Mammary epithelial cell (primary cell): Measurements from ENCODE around the gene RMI1.

Experiments used
- EZH2 ChIP-seq: IDR thresholded peaks from 2 replicates; pipeline ENCODE4 v1.6.1; 2012; ENCODE audit warnings: low read length, inconsistent platforms, borderline replicate concordance
- TF ChIP-seq, protein P1 (sequence below), 2 donors: IDR thresholded peaks in 1 of 2; conservative IDR thresholded peaks in 1 of 2; 2 replicates each; pipeline ENCODE4 v1.5.1; 2011 to 2012; ENCODE audit warnings: inconsistent platforms in 2 of 2, low read length in 2 of 2, mild to moderate bottlenecking in 2 of 2, control low read depth in 1 of 2, low read depth in 1 of 2; ENCODE audit not compliant: insufficient read depth in 1 of 2; ENCODE audit errors: extremely low read depth in 1 of 2

DNA sequence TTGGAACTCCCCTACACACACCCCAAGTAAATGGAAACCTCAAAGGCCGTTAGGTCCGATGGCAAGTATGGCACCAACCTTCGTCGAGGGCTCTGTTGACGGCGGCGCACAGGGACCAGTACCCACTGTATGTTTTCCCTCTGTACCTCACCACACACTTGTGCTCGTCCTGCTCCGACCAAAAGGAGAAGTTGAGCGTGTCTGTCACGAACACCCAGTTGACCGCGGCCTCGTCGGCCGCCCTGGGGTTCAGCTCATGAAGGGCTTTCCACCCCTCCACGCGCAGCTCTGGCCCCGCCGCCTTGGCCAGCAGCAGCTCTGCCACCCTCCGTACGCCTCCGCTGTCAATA is 24.5 kb upstream of the RMI1 start:
- TF ChIP-seq, protein P1, sequence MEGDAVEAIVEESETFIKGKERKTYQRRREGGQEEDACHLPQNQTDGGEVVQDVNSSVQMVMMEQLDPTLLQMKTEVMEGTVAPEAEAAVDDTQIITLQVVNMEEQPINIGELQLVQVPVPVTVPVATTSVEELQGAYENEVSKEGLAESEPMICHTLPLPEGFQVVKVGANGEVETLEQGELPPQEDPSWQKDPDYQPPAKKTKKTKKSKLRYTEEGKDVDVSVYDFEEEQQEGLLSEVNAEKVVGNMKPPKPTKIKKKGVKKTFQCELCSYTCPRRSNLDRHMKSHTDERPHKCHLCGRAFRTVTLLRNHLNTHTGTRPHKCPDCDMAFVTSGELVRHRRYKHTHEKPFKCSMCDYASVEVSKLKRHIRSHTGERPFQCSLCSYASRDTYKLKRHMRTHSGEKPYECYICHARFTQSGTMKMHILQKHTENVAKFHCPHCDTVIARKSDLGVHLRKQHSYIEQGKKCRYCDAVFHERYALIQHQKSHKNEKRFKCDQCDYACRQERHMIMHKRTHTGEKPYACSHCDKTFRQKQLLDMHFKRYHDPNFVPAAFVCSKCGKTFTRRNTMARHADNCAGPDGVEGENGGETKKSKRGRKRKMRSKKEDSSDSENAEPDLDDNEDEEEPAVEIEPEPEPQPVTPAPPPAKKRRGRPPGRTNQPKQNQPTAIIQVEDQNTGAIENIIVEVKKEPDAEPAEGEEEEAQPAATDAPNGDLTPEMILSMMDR (conservative IDR thresholded peaks at IDR 0.05 in 1 of 2, IDR thresholded peaks at IDR 0.05 in 1 of 2; ENCODE audit: extremely low read depth in 1 of 2, insufficient read depth in 1 of 2, low read depth in 1 of 2, low read length in 2 of 2), result no peak
- TF ChIP-seq EZH2, result no peak
